Skeletal muscle satellite cell (primary cell): Measurements from ENCODE around the gene TIMM13.
"Not testable (repeated sequence)": the region's sequence is repeated elsewhere in the genome, so short reads cannot be mapped to it uniquely, and the experiment has no call there.

Experiments used
- H3K27me3 ChIP-seq: 2 replicates; pipeline ENCODE4 v1.7.0; 2013; ENCODE audit warnings: low read length; ENCODE audit not compliant: control insufficient read depth, insufficient read depth
- H3K36me3 ChIP-seq: 2 replicates; pipeline ENCODE4 v1.7.0; 2013; ENCODE audit warnings: mild to moderate bottlenecking, control low read depth, low read length; ENCODE audit not compliant: insufficient read depth
- H3K4me1 ChIP-seq: 2 replicates; pipeline ENCODE4 v1.7.0; 2013; ENCODE audit warnings: low read length; ENCODE audit not compliant: control insufficient read depth, insufficient read depth
- H3K4me2 ChIP-seq: 2 replicates; pipeline ENCODE4 v1.7.0; 2013; ENCODE audit warnings: mild to moderate bottlenecking, low read length
- H3K4me3 ChIP-seq: 2 replicates; pipeline ENCODE4 v1.7.0; 2013; ENCODE audit warnings: low read length
- H3K9ac ChIP-seq: 2 replicates; pipeline ENCODE4 v1.7.0; 2013; ENCODE audit warnings: mild to moderate bottlenecking, low read depth, low read length, moderate library complexity
- H3K9me3 ChIP-seq: replicated peaks from 2 replicates; pipeline ENCODE4 v1.7.0; 2013; ENCODE audit warnings: mild to moderate bottlenecking, control low read depth, low read length

The TIMM13 gene

GRCh38 chr19:2417436-2417835, 9.9 kb downstream of the TIMM13 start:
- not testable (repeated sequence) for H3K27me3 ChIP-seq, H3K9me3 ChIP-seq, H3K4me1 ChIP-seq, H3K9ac ChIP-seq, H3K4me2 ChIP-seq, H3K36me3 ChIP-seq, H3K4me3 ChIP-seq

GRCh38 chr19:2416321-2417097, 10.9 kb downstream of the TIMM13 start:
- no peaks in the 10 kb centered on the region for H3K27me3 ChIP-seq
- H3K4me2 ChIP-seq, result no peak overlapping the region
- no peak overlapping the region for H3K4me3 ChIP-seq

GRCh38 chr19:2415973-2416319, 11.4 kb downstream of the TIMM13 start:
- Histone ChIP-seq H3K36me3 (peaks cover 6% of the 10 kb centered on the region), H3K9me3 (no peaks in the 10 kb centered on the region), H3K4me3 (no peak overlapping the region), H3K4me1 (no peaks in the 10 kb centered on the region), H3K27me3 (no peaks in the 10 kb centered on the region), H3K9ac (no peak overlapping the region), H3K4me2 (no peak overlapping the region)

More at GRCh38 chr19:2416321-2417097, 10.9 kb downstream of the TIMM13 start:
- no peaks in the 10 kb centered on the region for H3K4me1 ChIP-seq
- H3K9me3 ChIP-seq, result no peaks in the 10 kb centered on the region
- no peak overlapping the region for H3K9ac ChIP-seq
- H3K36me3 ChIP-seq, result peaks cover 6% of the 10 kb centered on the region

- no peaks in the 10 kb centered on the region for H3K27me3 ChIP-seq
- no peaks in the 10 kb centered on the region for H3K9me3 ChIP-seq
- no peak overlapping the region for H3K4me3 ChIP-seq
- H3K4me1 ChIP-seq, result no peaks in the 10 kb centered on the region
- H3K9ac ChIP-seq, result no peak overlapping the region
- peaks cover 6% of the 10 kb centered on the region for H3K36me3 ChIP-seq
- H3K4me2 ChIP-seq, result no peak overlapping the region
Observed at GRCh38 chr19:2415281-2415972, 12.0 kb downstream of the TIMM13 start.

GRCh38 chr19:2413629-2414028, 13.8 kb downstream of the TIMM13 start:
- H3K27me3 ChIP-seq, result no peaks in the 10 kb centered on the region
- peaks cover 8% of the 10 kb centered on the region for H3K9me3 ChIP-seq
- no peaks in the 10 kb centered on the region for H3K4me1 ChIP-seq
- no peak overlapping the region for H3K9ac ChIP-seq
- no peaks in the 10 kb centered on the region for H3K36me3 ChIP-seq
- H3K4me2 ChIP-seq, result no peak overlapping the region
- H3K4me3 ChIP-seq, result no peak overlapping the region

- H3K36me3 ChIP-seq, result no peaks in the 10 kb centered on the region
- H3K4me3 ChIP-seq, result no peak overlapping the region
- no peaks in the 10 kb centered on the region for H3K4me1 ChIP-seq
- peaks cover 4% of the 10 kb centered on the region for H3K27me3 ChIP-seq
- no peak overlapping the region for H3K4me2 ChIP-seq
- H3K9ac ChIP-seq, result no peak overlapping the region
- peaks cover 8% of the 10 kb centered on the region for H3K9me3 ChIP-seq
Observed at GRCh38 chr19:2413159-2413558, 14.2 kb downstream of the TIMM13 start.

- Histone ChIP-seq H3K27me3 (peaks cover 4% of the 10 kb centered on the region), H3K4me3 (no peak overlapping the region), H3K36me3 (no peaks in the 10 kb centered on the region), H3K9me3 (peaks cover 8% of the 10 kb centered on the region), H3K9ac (no peak overlapping the region), H3K4me1 (no peaks in the 10 kb centered on the region), H3K4me2 (no peak overlapping the region)
Observed at GRCh38 chr19:2412449-2412848, 14.9 kb downstream of the TIMM13 start.

GRCh38 chr19:2411709-2412108, 15.7 kb downstream of the TIMM13 start:
- Histone ChIP-seq H3K36me3 (no peaks in the 10 kb centered on the region), H3K9me3 (peaks cover 8% of the 10 kb centered on the region), H3K4me3 (no peak overlapping the region), H3K4me2 (no peak overlapping the region), H3K27me3 (peaks cover 4% of the 10 kb centered on the region), H3K9ac (no peak overlapping the region), H3K4me1 (no peaks in the 10 kb centered on the region)

GRCh38 chr19:2410023-2410422, 17.4 kb downstream of the TIMM13 start:
- Histone ChIP-seq H3K4me2 (no peak overlapping the region), H3K9me3 (peaks cover 8% of the 10 kb centered on the region), H3K9ac (no peak overlapping the region), H3K36me3 (no peaks in the 10 kb centered on the region), H3K4me1 (no peaks in the 10 kb centered on the region), H3K4me3 (no peak overlapping the region), H3K27me3 (peaks cover 4% of the 10 kb centered on the region)

- Histone ChIP-seq H3K9me3 (peaks cover 8% of the 10 kb centered on the region), H3K4me3 (no peak overlapping the region), H3K4me2 (no peak overlapping the region), H3K4me1 (no peaks in the 10 kb centered on the region), H3K9ac (no peak overlapping the region), H3K27me3 (peaks cover 4% of the 10 kb centered on the region), H3K36me3 (no peaks in the 10 kb centered on the region)
Observed at GRCh38 chr19:2409352-2409912, 18.0 kb downstream of the TIMM13 start.

GRCh38 chr19:2408247-2408646, 19.1 kb downstream of the TIMM13 start:
- no peak overlapping the region for H3K4me3 ChIP-seq
- H3K4me1 ChIP-seq, result no peaks in the 10 kb centered on the region
- no peak overlapping the region for H3K9ac ChIP-seq
- H3K36me3 ChIP-seq, result no peaks in the 10 kb centered on the region
- no peak overlapping the region for H3K4me2 ChIP-seq
- peaks cover 8% of the 10 kb centered on the region for H3K9me3 ChIP-seq
- H3K27me3 ChIP-seq, result peaks cover 4% of the 10 kb centered on the region
